GM23248 (cell line): ENCODE measurements around the gene PCBP3.

Source experiments
- EZH2 ChIP-seq: fragments of 200-600 bp; sonication (generic); IDR thresholded peaks from 2 replicates; pipeline ENCODE4 v1.6.1; 2018; ENCODE audit warnings: antibody characterized with exemption, mild to moderate bottlenecking; ENCODE audit not compliant: insufficient read depth, poor library complexity, severe bottlenecking
- EZH2phosphoT487 ChIP-seq: fragments of 200-600 bp; sonication (generic); IDR thresholded peaks from 2 replicates; pipeline ENCODE4 v1.6.1; 2018; ENCODE audit warnings: antibody characterized with exemption, moderate library complexity, mild to moderate bottlenecking, low read depth; ENCODE audit not compliant: insufficient read depth

DNA sequence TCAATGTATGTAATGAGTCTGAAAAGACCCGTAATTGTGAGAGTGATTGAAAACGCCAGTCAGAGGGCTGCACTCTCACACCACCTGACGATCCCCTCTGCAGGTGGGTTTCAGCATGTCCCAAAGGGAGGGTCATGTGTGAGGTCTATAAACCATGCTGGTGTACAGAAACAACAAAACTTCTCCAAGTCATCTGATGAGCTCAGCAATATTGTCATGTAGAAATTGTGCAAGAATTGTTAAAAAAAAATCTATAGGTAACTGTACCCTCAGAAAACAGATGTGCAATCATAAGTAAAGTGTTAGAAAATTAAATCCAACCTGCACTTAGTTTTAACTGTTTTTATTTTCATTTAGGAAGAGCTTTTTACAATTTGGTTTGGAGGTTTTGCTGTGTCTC is 152.5 kb downstream of the PCBP3 start:
- TF ChIP-seq EZH2phosphoT487: no peak
- no peak for TF ChIP-seq EZH2
